Mesendoderm (in vitro differentiated cells): ENCODE data around the gene DACT1.

Source experiments
- DNase-seq: peaks from one replicate; pipeline ENCODE4 v3.0.0; 2013
- H2AK5ac ChIP-seq: 2 replicates; pipeline ENCODE4 v1.6.1; 2013; ENCODE audit warnings: low read length, inconsistent platforms
- H2BK120ac ChIP-seq: 2 replicates; pipeline ENCODE4 v1.6.1; 2013; ENCODE audit warnings: low read depth, mild to moderate bottlenecking, low read length, moderate library complexity, mixed read lengths
- H2BK15ac ChIP-seq: replicated peaks from 2 replicates; pipeline ENCODE4 v1.6.1; 2013; ENCODE audit warnings: low read depth, mild to moderate bottlenecking, moderate library complexity
- H2BK5ac ChIP-seq: 2 replicates; pipeline ENCODE4 v1.6.1; 2013; ENCODE audit warnings: low read length, inconsistent platforms
- H3K18ac ChIP-seq: 2 replicates; pipeline ENCODE4 v1.6.1; 2013; ENCODE audit warnings: mild to moderate bottlenecking, low read length, mixed read lengths
- H3K23ac ChIP-seq: one replicate; pipeline ENCODE4 v1.6.1; 2013; ENCODE audit warnings: low read length
- H3K27ac ChIP-seq: 2 replicates; pipeline ENCODE4 v1.5.1; 2013; ENCODE audit warnings: low read depth, mild to moderate bottlenecking, inconsistent platforms, low read length, moderate library complexity
- H3K27me3 ChIP-seq: 2 replicates; pipeline ENCODE4 v1.6.1; 2013; ENCODE audit warnings: low read length, control low read depth, mild to moderate bottlenecking, inconsistent platforms; ENCODE audit not compliant: insufficient read depth, poor library complexity
- H3K36me3 ChIP-seq: 2 replicates; pipeline ENCODE4 v1.6.1; 2013; ENCODE audit warnings: low read length, inconsistent platforms; ENCODE audit not compliant: control insufficient read depth, insufficient read depth
- H3K4ac ChIP-seq: one replicate; pipeline ENCODE4 v1.6.1; 2013; ENCODE audit warnings: low read depth, mild to moderate bottlenecking, low read length, moderate library complexity
- H3K4me1 ChIP-seq: 2 replicates; pipeline ENCODE4 v1.6.1; 2013; ENCODE audit warnings: low read depth, low read length, inconsistent platforms; ENCODE audit not compliant: control insufficient read depth
- H3K4me2 ChIP-seq: 2 replicates; pipeline ENCODE4 v1.6.1; 2013; ENCODE audit warnings: low read length
- H3K4me3 ChIP-seq: 2 replicates; pipeline ENCODE4 v1.5.1; 2013; ENCODE audit warnings: mild to moderate bottlenecking, low read length
- H3K56ac ChIP-seq: one replicate; pipeline ENCODE4 v1.6.1; 2013; ENCODE audit warnings: low read length
- H3K79me1 ChIP-seq: 2 replicates; pipeline ENCODE4 v1.6.1; 2013; ENCODE audit warnings: low read length, inconsistent platforms
- H3K79me2 ChIP-seq: 2 replicates; pipeline ENCODE4 v1.6.1; 2013; ENCODE audit warnings: mild to moderate bottlenecking, low read length; ENCODE audit not compliant: control insufficient read depth, insufficient read depth
- H3K9ac ChIP-seq: 2 replicates; pipeline ENCODE4 v1.6.1; 2013; ENCODE audit warnings: low read length, inconsistent platforms
- H4K5ac ChIP-seq: one replicate; pipeline ENCODE4 v1.6.1; 2013; ENCODE audit warnings: low read length
- H4K8ac ChIP-seq: one replicate; pipeline ENCODE4 v1.6.1; 2013; ENCODE audit warnings: low read depth, mild to moderate bottlenecking, control low read depth, low read length, moderate library complexity
- WGBS: extraction: QIAGEN DNeasy Blood & Tissue Kit; methylation state at CpG from one replicate; pipeline ENCODE4 v1.1.7; 2013; ENCODE audit warnings: low lambda C conversion rate, missing lambda C conversion rate; ENCODE audit not compliant: insufficient coverage; ENCODE audit errors: extremely low coverage; 5-methylcytosine and 5-hydroxymethylcytosine counted together

Gene DACT1

GRCh38 chr14:58598804-58599525, 38.8 kb upstream of the DACT1 start:
- H3K56ac ChIP-seq = no peak overlapping the region
- H2BK15ac ChIP-seq = no peak overlapping the region
- H3K4me2 ChIP-seq = no peak overlapping the region
- no peak overlapping the region for H2BK120ac ChIP-seq
- H3K18ac ChIP-seq = no peak overlapping the region
- H2AK5ac ChIP-seq = no peak overlapping the region
- no peak overlapping the region for H3K23ac ChIP-seq
- H3K27me3 ChIP-seq = no peaks in the 10 kb centered on the region
- no peak overlapping the region for H2BK5ac ChIP-seq
- no peaks in the 10 kb centered on the region for H3K4me1 ChIP-seq
- no peak overlapping the region for H3K27ac ChIP-seq
- H3K79me2 ChIP-seq = no peaks in the 10 kb centered on the region
- no peak overlapping the region for H4K8ac ChIP-seq
- no peak for DNase-seq
- H3K9ac ChIP-seq = no peak overlapping the region
- no peaks in the 10 kb centered on the region for H3K36me3 ChIP-seq
- H3K79me1 ChIP-seq = no peaks in the 10 kb centered on the region
- WGBS = no CpG with 5 or more reads among the region's 11 CpGs
- H3K4ac ChIP-seq = no peak overlapping the region
- H4K5ac ChIP-seq = no peak overlapping the region
- H3K4me3 ChIP-seq = no peak overlapping the region

- Histone ChIP-seq H2BK5ac (no peak overlapping the region), H3K4me2 (no peak overlapping the region), H4K5ac (no peak overlapping the region), H4K8ac (no peak overlapping the region), H3K9ac (no peak overlapping the region), H2BK120ac (no peak overlapping the region), H3K4ac (no peak overlapping the region), H3K4me1 (no peaks in the 10 kb centered on the region), H2BK15ac (no peak overlapping the region), H3K36me3 (no peaks in the 10 kb centered on the region), H3K18ac (no peak overlapping the region), H3K56ac (no peak overlapping the region), H3K79me1 (no peaks in the 10 kb centered on the region), H3K4me3 (no peak overlapping the region), H3K27ac (no peak overlapping the region), H3K27me3 (no peaks in the 10 kb centered on the region), H2AK5ac (no peak overlapping the region), H3K79me2 (no peaks in the 10 kb centered on the region), H3K23ac (no peak overlapping the region)
- WGBS = no CpG with 5 or more reads among the region's 2 CpGs
- no peak for DNase-seq
Observed at GRCh38 chr14:58599707-58600106, 38.1 kb upstream of the DACT1 start.

- Histone ChIP-seq H4K5ac (no peak overlapping the region), H2BK120ac (no peak overlapping the region), H3K4me3 (no peak overlapping the region), H3K27me3 (no peaks in the 10 kb centered on the region), H3K4me2 (no peak overlapping the region), H3K23ac (no peak overlapping the region), H3K18ac (no peak overlapping the region), H3K79me2 (no peaks in the 10 kb centered on the region), H3K36me3 (no peaks in the 10 kb centered on the region), H3K27ac (no peak overlapping the region), H2BK5ac (no peak overlapping the region), H3K9ac (no peak overlapping the region), H3K79me1 (no peaks in the 10 kb centered on the region), H3K56ac (no peak overlapping the region), H2BK15ac (no peak overlapping the region), H4K8ac (no peak overlapping the region), H2AK5ac (no peak overlapping the region), H3K4ac (no peak overlapping the region), H3K4me1 (no peaks in the 10 kb centered on the region)
- WGBS = no CpG with 5 or more reads among the region's 4 CpGs
- no peak for DNase-seq
Observed at GRCh38 chr14:58605465-58605864, 32.3 kb upstream of the DACT1 start.

GRCh38 chr14:58607131-58607951, 30.4 kb upstream of the DACT1 start:
- no peaks in the 10 kb centered on the region for H3K27me3 ChIP-seq
- no peak overlapping the region for H4K8ac ChIP-seq
- no peak overlapping the region for H3K18ac ChIP-seq
- no peak overlapping the region for H2AK5ac ChIP-seq
- no peaks in the 10 kb centered on the region for H3K4me1 ChIP-seq
- H3K4ac ChIP-seq = no peak overlapping the region
- H3K4me3 ChIP-seq = no peak overlapping the region
- WGBS = no CpG with 5 or more reads among the region's 7 CpGs
- no peak overlapping the region for H2BK120ac ChIP-seq
- no peak overlapping the region for H2BK15ac ChIP-seq
- no peak overlapping the region for H2BK5ac ChIP-seq
- no peaks in the 10 kb centered on the region for H3K79me2 ChIP-seq
- DNase-seq = no peak
- H3K27ac ChIP-seq = no peak overlapping the region
- H4K5ac ChIP-seq = no peak overlapping the region
- no peaks in the 10 kb centered on the region for H3K79me1 ChIP-seq
- no peak overlapping the region for H3K9ac ChIP-seq
- H3K36me3 ChIP-seq = no peaks in the 10 kb centered on the region
- H3K4me2 ChIP-seq = no peak overlapping the region
- H3K23ac ChIP-seq = no peak overlapping the region
- no peak overlapping the region for H3K56ac ChIP-seq

- no peak overlapping the region for H3K23ac ChIP-seq
- WGBS = no CpG with 5 or more reads among the region's 3 CpGs
- DNase-seq = no peak
Observed at GRCh38 chr14:58607952-58608317, 29.8 kb upstream of the DACT1 start.

More at GRCh38 chr14:58607952-58608317, 29.8 kb upstream of the DACT1 start:
- no peak overlapping the region for H2AK5ac ChIP-seq
- H3K18ac ChIP-seq = no peak overlapping the region
- no peaks in the 10 kb centered on the region for H3K79me2 ChIP-seq
- no peak overlapping the region for H3K27ac ChIP-seq
- no peak overlapping the region for H3K9ac ChIP-seq
- no peaks in the 10 kb centered on the region for H3K4me1 ChIP-seq
- H4K8ac ChIP-seq = no peak overlapping the region
- no peak overlapping the region for H3K4me3 ChIP-seq
- no peak overlapping the region for H3K4ac ChIP-seq
- no peaks in the 10 kb centered on the region for H3K79me1 ChIP-seq
- no peak overlapping the region for H3K56ac ChIP-seq
- no peak overlapping the region for H2BK5ac ChIP-seq
- no peak overlapping the region for H2BK120ac ChIP-seq
- no peak overlapping the region for H2BK15ac ChIP-seq
- no peaks in the 10 kb centered on the region for H3K36me3 ChIP-seq
- H3K27me3 ChIP-seq = no peaks in the 10 kb centered on the region
- no peak overlapping the region for H3K4me2 ChIP-seq
- no peak overlapping the region for H4K5ac ChIP-seq
